ENCODE measurements around the gene NEURL4. TPM values are rescaled to one million over a fixed set of nuclear protein-coding genes. Genes with fewer than 3 reads are reported as not detected.

The NEURL4 gene
- total and polyA plus RNA-seq, 2 experiments from 2014 or later: 6.3 to 42.3 TPM

DNA sequence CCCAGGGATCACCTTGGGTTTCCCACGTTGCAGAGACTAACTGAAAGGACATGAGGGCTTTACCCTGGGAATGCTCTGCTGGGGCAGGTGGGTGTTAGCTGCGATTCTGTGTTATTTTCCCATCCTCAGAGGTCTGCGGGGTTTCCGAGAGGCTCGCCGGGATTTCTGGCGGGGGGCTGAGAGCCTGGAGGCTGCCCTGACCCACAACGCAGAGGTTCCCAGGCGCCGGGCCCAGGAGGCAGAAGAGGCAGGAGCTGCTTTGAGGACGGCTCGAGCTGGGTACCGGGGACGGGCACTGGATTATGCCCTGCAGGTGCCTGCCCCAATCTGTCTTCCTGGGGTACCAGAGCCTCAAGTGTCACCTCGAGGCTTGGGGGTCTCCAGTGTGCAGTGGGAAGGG lies 14.1 kb upstream of the NEURL4 start:
- peaks cover 10% of the 10 kb centered on the region for H3K27me3 Mint-ChIP-seq (ENCODE audit: insufficient read depth, low read depth, poor library complexity)
- no peaks in the 10 kb centered on the region for H3K4me1 ChIP-seq (ENCODE audit: insufficient read depth)
- no peak overlapping the region for H3K27ac ChIP-seq (ENCODE audit: low read depth)
- H3K4me3 Mint-ChIP-seq: no peak overlapping the region; the same call in 2 of the 3 replicates
- no peaks in the 10 kb centered on the region for H3K9me2 ChIP-seq (ENCODE audit: insufficient read depth)
- no peaks in the 10 kb centered on the region for H3K79me2 ChIP-seq (replicated peaks; ENCODE audit: insufficient read depth)
- H3K4me3 ChIP-seq: no peak overlapping the region
- H3F3A ChIP-seq (replicated peaks; ENCODE audit: low read depth): 0 out of 2 replicates have a peak, but pooled peaks cover 6% of the 10 kb centered on the region
- no peak overlapping the region for H2AFZ ChIP-seq
- no peaks in the 10 kb centered on the region; the same call in 1 of the 2 replicates for H3K36me3 ChIP-seq (ENCODE audit: insufficient read depth)
- no peak overlapping the region for H3K27ac Mint-ChIP-seq
- no peak for DNase-seq (ENCODE audit: low spot score)
- 0 out of 2 replicates have a peak, but pooled peaks cover 3% of the 10 kb centered on the region for H4K20me1 ChIP-seq (replicated peaks; ENCODE audit: insufficient read depth)
- H3K4me2 ChIP-seq: no peak overlapping the region
- peaks cover 7% of the 10 kb centered on the region for H3K36me3 Mint-ChIP-seq (ENCODE audit: low read depth)
- H3K4me1 Mint-ChIP-seq: no peaks in the 10 kb centered on the region
- ATAC-seq: no peak
- no peaks in the 10 kb centered on the region for H3K27me3 ChIP-seq (ENCODE audit: insufficient read depth)
- TF ChIP-seq STAT1 (IDR thresholded peaks at IDR 0.05; ENCODE audit: unreplicated experiment): no peak
- TF ChIP-seq ZNF331 (CRISPR knock-in tag; IDR thresholded peaks at IDR 0.05; ENCODE audit: low read depth): no peak
- TF ChIP-seq ETS1 (IDR thresholded peaks at IDR 0.05): no peak
- TF ChIP-seq JUNB (IDR thresholded peaks at IDR 0.05; ENCODE audit: unreplicated experiment): no peak
- TF ChIP-seq, protein P1, sequence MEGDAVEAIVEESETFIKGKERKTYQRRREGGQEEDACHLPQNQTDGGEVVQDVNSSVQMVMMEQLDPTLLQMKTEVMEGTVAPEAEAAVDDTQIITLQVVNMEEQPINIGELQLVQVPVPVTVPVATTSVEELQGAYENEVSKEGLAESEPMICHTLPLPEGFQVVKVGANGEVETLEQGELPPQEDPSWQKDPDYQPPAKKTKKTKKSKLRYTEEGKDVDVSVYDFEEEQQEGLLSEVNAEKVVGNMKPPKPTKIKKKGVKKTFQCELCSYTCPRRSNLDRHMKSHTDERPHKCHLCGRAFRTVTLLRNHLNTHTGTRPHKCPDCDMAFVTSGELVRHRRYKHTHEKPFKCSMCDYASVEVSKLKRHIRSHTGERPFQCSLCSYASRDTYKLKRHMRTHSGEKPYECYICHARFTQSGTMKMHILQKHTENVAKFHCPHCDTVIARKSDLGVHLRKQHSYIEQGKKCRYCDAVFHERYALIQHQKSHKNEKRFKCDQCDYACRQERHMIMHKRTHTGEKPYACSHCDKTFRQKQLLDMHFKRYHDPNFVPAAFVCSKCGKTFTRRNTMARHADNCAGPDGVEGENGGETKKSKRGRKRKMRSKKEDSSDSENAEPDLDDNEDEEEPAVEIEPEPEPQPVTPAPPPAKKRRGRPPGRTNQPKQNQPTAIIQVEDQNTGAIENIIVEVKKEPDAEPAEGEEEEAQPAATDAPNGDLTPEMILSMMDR (conservative IDR thresholded peaks at IDR 0.05; ENCODE audit: low read depth in 2 of 2): no peak
- TF ChIP-seq, protein P2, sequence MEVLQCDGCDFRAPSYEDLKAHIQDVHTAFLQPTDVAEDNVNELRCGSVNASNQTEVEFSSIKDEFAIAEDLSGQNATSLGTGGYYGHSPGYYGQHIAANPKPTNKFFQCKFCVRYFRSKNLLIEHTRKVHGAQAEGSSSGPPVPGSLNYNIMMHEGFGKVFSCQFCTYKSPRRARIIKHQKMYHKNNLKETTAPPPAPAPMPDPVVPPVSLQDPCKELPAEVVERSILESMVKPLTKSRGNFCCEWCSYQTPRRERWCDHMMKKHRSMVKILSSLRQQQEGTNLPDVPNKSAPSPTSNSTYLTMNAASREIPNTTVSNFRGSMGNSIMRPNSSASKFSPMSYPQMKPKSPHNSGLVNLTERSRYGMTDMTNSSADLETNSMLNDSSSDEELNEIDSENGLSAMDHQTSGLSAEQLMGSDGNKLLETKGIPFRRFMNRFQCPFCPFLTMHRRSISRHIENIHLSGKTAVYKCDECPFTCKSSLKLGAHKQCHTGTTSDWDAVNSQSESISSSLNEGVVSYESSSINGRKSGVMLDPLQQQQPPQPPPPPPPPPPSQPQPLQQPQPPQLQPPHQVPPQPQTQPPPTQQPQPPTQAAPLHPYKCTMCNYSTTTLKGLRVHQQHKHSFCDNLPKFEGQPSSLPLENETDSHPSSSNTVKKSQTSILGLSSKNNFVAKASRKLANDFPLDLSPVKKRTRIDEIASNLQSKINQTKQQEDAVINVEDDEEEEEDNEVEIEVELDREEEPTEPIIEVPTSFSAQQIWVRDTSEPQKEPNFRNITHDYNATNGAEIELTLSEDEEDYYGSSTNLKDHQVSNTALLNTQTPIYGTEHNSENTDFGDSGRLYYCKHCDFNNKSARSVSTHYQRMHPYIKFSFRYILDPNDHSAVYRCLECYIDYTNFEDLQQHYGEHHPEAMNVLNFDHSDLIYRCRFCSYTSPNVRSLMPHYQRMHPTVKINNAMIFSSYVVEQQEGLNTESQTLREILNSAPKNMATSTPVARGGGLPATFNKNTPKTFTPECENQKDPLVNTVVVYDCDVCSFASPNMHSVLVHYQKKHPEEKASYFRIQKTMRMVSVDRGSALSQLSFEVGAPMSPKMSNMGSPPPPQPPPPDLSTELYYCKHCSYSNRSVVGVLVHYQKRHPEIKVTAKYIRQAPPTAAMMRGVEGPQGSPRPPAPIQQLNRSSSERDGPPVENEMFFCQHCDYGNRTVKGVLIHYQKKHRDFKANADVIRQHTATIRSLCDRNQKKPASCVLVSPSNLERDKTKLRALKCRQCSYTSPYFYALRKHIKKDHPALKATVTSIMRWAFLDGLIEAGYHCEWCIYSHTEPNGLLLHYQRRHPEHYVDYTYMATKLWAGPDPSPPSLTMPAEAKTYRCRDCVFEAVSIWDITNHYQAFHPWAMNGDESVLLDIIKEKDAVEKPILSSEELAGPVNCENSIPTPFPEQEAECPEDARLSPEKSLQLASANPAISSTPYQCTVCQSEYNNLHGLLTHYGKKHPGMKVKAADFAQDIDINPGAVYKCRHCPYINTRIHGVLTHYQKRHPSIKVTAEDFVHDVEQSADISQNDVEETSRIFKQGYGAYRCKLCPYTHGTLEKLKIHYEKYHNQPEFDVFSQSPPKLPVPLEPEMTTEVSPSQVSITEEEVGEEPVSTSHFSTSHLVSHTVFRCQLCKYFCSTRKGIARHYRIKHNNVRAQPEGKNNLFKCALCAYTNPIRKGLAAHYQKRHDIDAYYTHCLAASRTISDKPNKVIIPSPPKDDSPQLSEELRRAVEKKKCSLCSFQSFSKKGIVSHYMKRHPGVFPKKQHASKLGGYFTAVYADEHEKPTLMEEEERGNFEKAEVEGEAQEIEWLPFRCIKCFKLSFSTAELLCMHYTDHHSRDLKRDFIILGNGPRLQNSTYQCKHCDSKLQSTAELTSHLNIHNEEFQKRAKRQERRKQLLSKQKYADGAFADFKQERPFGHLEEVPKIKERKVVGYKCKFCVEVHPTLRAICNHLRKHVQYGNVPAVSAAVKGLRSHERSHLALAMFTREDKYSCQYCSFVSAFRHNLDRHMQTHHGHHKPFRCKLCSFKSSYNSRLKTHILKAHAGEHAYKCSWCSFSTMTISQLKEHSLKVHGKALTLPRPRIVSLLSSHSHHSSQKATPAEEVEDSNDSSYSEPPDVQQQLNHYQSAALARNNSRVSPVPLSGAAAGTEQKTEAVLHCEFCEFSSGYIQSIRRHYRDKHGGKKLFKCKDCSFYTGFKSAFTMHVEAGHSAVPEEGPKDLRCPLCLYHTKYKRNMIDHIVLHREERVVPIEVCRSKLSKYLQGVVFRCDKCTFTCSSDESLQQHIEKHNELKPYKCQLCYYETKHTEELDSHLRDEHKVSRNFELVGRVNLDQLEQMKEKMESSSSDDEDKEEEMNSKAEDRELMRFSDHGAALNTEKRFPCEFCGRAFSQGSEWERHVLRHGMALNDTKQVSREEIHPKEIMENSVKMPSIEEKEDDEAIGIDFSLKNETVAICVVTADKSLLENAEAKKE (CRISPR knock-in tag; IDR thresholded peaks at IDR 0.05): no peak
- no peak for TF ChIP-seq POLR2AphosphoS5 (IDR thresholded peaks at IDR 0.05; ENCODE audit: low read depth)
- no peak for TF ChIP-seq CREB1 (CRISPR knock-in tag; IDR thresholded peaks at IDR 0.05; ENCODE audit: low read depth)
- no peak for TF ChIP-seq ZNF114 (CRISPR knock-in tag; IDR thresholded peaks at IDR 0.05)
- no peak for TF ChIP-seq REST (IDR thresholded peaks at IDR 0.05; ENCODE audit: unreplicated experiment)
- TF ChIP-seq EZH2phosphoT487 (IDR thresholded peaks at IDR 0.05; ENCODE audit: unreplicated experiment): no peak
- no peak for TF ChIP-seq EZH2 (IDR thresholded peaks at IDR 0.05; ENCODE audit: low read depth, unreplicated experiment)
- TF ChIP-seq NANOG (IDR thresholded peaks at IDR 0.05; ENCODE audit: borderline replicate concordance): no peak
- H3K9me3 Mint-ChIP-seq: no peaks in the 10 kb centered on the region

All from GM23338 (cell line).